BLaER1 treated with 17β-estradiol and CSF1 and Interleukin-3, amounts not matched to agents 10 nM and 100 nM (cell line): ENCODE results near the gene LEPROT.

Experiments
- H3K27ac ChIP-seq, 11 experiments: shearing (Covaris generic); formaldehyde crosslinking; 2 replicates each; pipeline ENCODE4 v1.8.1; 2022
- H3K27me3 ChIP-seq, 11 experiments: shearing (Covaris generic); formaldehyde crosslinking; 2 replicates each; pipeline ENCODE4 v1.8.1; 2022
- H3K36me3 ChIP-seq, 11 experiments: shearing (Covaris generic); formaldehyde crosslinking; 2 replicates each; pipeline ENCODE4 v1.8.1; 2022
- H3K4me1 ChIP-seq, 10 experiments: shearing (Covaris generic); formaldehyde crosslinking; 2 replicates each; pipeline ENCODE4 v1.8.1; 2022
- H3K4me2 ChIP-seq, 11 experiments: shearing (Covaris generic); formaldehyde crosslinking; 2 replicates each; pipeline ENCODE4 v1.8.1; 2022
- H3K4me3 ChIP-seq, 10 experiments: shearing (Covaris generic); formaldehyde crosslinking; 2 replicates each; pipeline ENCODE4 v1.8.1; 2022
- H3K9ac ChIP-seq, 11 experiments: shearing (Covaris generic); formaldehyde crosslinking; 2 replicates each; pipeline ENCODE4 v1.8.1; 2022
- H3K9me3 ChIP-seq, 11 experiments: shearing (Covaris generic); formaldehyde crosslinking; replicated peaks in 1 of 11; 2 replicates each; pipeline ENCODE4 v1.8.1; 2022
- H4K20me1 ChIP-seq, 11 experiments: shearing (Covaris generic); formaldehyde crosslinking; 2 replicates each; pipeline ENCODE4 v1.8.1; 2022
- Cebpa-rat ChIP-seq, 11 experiments: shearing (Covaris generic); IDR thresholded peaks; 2 replicates each; pipeline ENCODE4 v1.8.1; 2022

Gene LEPROT

DNA sequence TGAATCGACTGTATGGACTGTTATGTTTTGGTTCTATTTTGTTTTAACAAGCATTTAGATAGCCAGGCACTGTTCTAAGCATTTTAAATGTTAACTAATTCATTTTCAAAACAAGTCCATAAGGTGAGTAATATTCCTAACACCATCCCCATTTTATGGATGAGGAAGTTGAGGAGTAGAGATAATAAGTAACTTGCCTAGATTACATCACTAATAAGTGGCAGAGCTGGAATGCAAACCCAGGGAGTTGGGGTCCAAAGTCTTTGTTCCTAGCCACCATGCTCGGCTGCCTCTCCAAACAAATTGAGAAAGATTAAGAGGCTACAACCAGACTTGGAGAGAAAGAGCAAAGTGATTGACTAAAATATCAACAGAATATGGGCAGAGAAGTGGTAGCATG lies 12.6 kb upstream of the LEPROT start:
- no peak overlapping the region for H3K9ac ChIP-seq
- peaks cover 0 to 8% (median 0%) of the 10 kb centered on the region in 10 experiments; a peak in 2 of 20 replicates for H3K4me1 ChIP-seq
- no peak overlapping the region for H3K4me3 ChIP-seq
- no peaks in the 10 kb centered on the region for H3K9me3 ChIP-seq
- H4K20me1 ChIP-seq = no peaks in the 10 kb centered on the region
- H3K27ac ChIP-seq = no peak overlapping the region
- no peak overlapping the region for H3K4me2 ChIP-seq
- no peaks in the 10 kb centered on the region for H3K27me3 ChIP-seq
- H3K36me3 ChIP-seq = no peaks in the 10 kb centered on the region
- TF ChIP-seq Cebpa-rat (IDR thresholded peaks at IDR 0.05) = no peak

DNA sequence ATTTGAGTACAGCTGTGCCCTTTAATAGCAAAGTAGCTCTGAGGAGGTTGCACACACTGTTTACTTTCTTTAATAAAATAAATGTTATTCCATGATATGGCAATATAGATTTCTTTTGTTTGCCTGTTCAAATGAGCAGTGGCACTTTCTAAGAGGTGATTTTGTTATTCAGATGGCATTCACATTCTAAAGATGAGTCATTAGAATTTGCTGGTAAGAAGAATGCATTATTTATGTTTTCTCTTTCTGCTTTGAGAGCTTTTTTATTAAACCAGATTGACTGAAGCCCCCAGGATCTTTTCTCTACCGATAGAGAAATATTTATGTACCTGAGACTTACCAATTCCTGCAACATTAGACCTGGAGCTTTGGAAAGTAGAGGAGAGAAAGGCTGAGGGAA lies 11.2 kb upstream of the LEPROT start:
- Histone ChIP-seq H3K9ac (no peak overlapping the region), H3K27me3 (no peaks in the 10 kb centered on the region), H3K27ac (no peak overlapping the region), H3K9me3 (no peaks in the 10 kb centered on the region), H3K36me3 (no peaks in the 10 kb centered on the region), H3K4me3 (no peak overlapping the region), H3K4me1 (peaks cover 0 to 8% (median 0%) of the 10 kb centered on the region in 10 experiments; a peak in 2 of 20 replicates), H3K4me2 (peak overlapping the region in 1 of 11 experiments; percentile 13; a peak in 1 of 22 replicates), H4K20me1 (no peaks in the 10 kb centered on the region)
- no peak for TF ChIP-seq Cebpa-rat (IDR thresholded peaks at IDR 0.05)

DNA sequence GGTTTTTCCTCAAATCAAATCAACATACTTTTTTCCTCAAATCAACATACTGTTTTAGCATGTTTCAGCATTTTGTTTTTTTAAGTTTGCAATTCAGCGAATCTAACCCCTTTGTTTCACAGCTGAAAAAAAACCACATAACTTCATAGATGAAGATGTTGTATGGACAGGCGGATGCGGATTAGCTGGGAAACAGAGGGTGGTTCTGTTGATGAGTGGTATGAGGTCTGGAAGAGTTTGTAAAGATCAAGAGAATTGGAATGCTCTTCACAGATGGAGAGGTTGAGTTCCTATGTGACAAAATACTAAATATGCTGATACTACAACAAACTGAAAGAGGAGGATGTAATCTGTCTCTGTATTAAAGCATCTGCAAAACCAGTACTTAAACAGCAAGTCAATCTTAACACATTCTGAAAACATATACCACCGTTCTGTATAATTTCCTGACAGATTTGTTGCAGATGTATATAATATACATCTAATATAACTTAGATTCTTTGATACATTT lies 10.6 kb upstream of the LEPROT start:
- Histone ChIP-seq H4K20me1 (no peaks in the 10 kb centered on the region), H3K4me2 (peak overlapping the region in 2 of 11 experiments; percentile 13 to 17; a peak in 1 of 22 replicates), H3K27ac (no peak overlapping the region), H3K9ac (no peak overlapping the region), H3K27me3 (no peaks in the 10 kb centered on the region), H3K9me3 (no peaks in the 10 kb centered on the region), H3K4me3 (no peak overlapping the region), H3K4me1 (peaks cover 0 to 8% (median 0%) of the 10 kb centered on the region in 10 experiments; a peak in 2 of 20 replicates), H3K36me3 (no peaks in the 10 kb centered on the region)
- no peak for TF ChIP-seq Cebpa-rat (IDR thresholded peaks at IDR 0.05)

DNA sequence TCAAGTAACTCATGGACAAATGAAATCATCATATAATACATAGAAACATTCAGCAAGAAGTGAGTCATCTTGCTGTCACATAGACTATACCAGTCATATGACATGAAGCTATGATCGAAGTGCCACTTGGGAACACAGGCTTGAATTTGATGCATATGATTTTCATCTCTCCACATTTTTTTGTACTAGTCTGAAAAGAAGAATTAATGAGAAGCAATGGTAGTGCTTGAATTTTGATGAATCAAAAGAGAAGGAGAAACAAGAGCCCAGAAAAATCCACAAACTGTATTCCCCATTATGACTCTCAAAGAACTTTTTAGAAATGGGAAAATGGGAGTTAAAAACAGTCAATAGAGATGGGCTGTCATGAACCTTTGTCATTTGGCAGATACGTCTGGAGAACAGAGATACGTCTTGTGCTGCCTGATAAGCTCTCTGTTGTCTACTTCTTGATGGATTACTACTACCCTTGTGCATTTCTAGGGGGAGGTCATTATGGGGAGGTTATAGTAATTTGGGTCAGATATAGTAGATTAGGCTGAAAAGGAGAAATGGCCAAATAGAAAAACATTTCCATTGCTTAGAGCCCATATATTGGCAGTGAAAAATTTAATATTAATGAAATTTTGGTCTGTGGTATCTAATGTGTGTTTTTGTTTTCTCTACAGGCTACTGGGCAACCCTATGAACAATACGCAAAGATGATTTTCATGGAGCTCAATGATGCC lies 8.0 kb upstream of the LEPROT start:
- Histone ChIP-seq H3K36me3 (no peaks in the 10 kb centered on the region), H4K20me1 (no peaks in the 10 kb centered on the region), H3K27ac (no peak overlapping the region), H3K27me3 (no peaks in the 10 kb centered on the region), H3K4me1 (peaks cover 0 to 8% (median 0%) of the 10 kb centered on the region in 10 experiments; a peak in 2 of 20 replicates), H3K9ac (no peak overlapping the region), H3K4me2 (no peak overlapping the region), H3K4me3 (no peak overlapping the region), H3K9me3 (no peaks in the 10 kb centered on the region)
- no peak for TF ChIP-seq Cebpa-rat (IDR thresholded peaks at IDR 0.05)

- TF ChIP-seq Cebpa-rat (IDR thresholded peaks at IDR 0.05) = no peak
- Histone ChIP-seq H3K4me3 (no peak overlapping the region), H3K27ac (no peak overlapping the region), H3K36me3 (no peaks in the 10 kb centered on the region), H3K27me3 (no peaks in the 10 kb centered on the region), H3K4me2 (no peak overlapping the region), H3K4me1 (peaks cover 0 to 13% (median 0%) of the 10 kb centered on the region in 10 experiments; a peak in 2 of 20 replicates), H3K9ac (no peak overlapping the region), H3K9me3 (no peaks in the 10 kb centered on the region), H4K20me1 (no peaks in the 10 kb centered on the region)
Measured at GRCh38 chr1:65412984-65413375, 7.5 kb upstream of the LEPROT start.

- Histone ChIP-seq H3K27ac (no peak overlapping the region), H3K27me3 (no peaks in the 10 kb centered on the region), H3K4me1 (peaks cover 5 to 15% (median 6%) of the 10 kb centered on the region in 10 experiments; a peak in 18 of 20 replicates), H3K4me3 (no peak overlapping the region), H3K4me2 (no peak overlapping the region), H3K9me3 (no peaks in the 10 kb centered on the region), H4K20me1 (no peaks in the 10 kb centered on the region), H3K36me3 (no peaks in the 10 kb centered on the region), H3K9ac (no peak overlapping the region)
- no peak for TF ChIP-seq Cebpa-rat (IDR thresholded peaks at IDR 0.05)
Measured at GRCh38 chr1:65414538-65414937, 5.9 kb upstream of the LEPROT start.

- Histone ChIP-seq H3K9me3 (no peaks in the 10 kb centered on the region), H3K27ac (no peak overlapping the region), H4K20me1 (peaks cover 0 to under 1% (median 0%) of the 10 kb centered on the region in 11 experiments; a peak in 2 of 22 replicates), H3K4me1 (peaks cover 7 to 13% (median 9%) of the 10 kb centered on the region in 10 experiments; a peak in 18 of 20 replicates), H3K4me2 (no peak overlapping the region), H3K4me3 (no peak overlapping the region), H3K36me3 (no peaks in the 10 kb centered on the region), H3K9ac (no peak overlapping the region), H3K27me3 (no peaks in the 10 kb centered on the region)
- no peak for TF ChIP-seq Cebpa-rat (IDR thresholded peaks at IDR 0.05)
Measured at GRCh38 chr1:65416767-65417166, 3.7 kb upstream of the LEPROT start.

DNA sequence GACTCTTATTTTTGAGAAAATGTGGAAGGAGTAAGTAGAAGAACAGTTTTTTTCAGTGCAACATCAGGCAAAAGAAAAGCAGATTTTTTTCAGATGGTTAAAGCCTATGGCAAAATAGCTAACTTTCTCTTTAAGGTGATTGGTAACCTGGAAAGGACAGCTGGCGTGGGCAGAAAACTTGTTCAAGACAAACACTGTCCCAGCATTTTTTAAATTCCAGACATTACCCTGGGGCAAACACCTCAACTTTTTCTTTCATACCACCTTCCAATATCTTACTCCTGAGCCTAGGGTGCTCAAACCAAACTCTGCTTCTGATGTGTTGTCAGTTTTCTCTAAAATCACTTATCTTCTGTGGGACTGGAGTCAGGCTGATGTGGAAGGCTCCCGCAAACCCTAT lies 2.7 kb upstream of the LEPROT start:
- no peaks in the 10 kb centered on the region for H3K9me3 ChIP-seq
- no peak overlapping the region for H3K9ac ChIP-seq
- no peak overlapping the region for H3K4me2 ChIP-seq

GRCh38 chr1:65418522-65419185 lies 1.8 kb upstream of the LEPROT start:
- H3K36me3 ChIP-seq = peaks cover 0 to 7% (median 0%) of the 10 kb centered on the region in 11 experiments; a peak in 3 of 22 replicates
- peaks cover 0 to 19% (median 0%) of the 10 kb centered on the region in 11 experiments; a peak in 5 of 22 replicates for H4K20me1 ChIP-seq
- peaks cover 20 to 31% (median 23%) of the 10 kb centered on the region in 10 experiments for H3K4me1 ChIP-seq
- H3K4me2 ChIP-seq = peak overlapping the region in 7 of 11 experiments; percentile 83 to 91 (median 89); a peak in 7 of 22 replicates
- no peak for TF ChIP-seq Cebpa-rat (IDR thresholded peaks at IDR 0.05)
- H3K9ac ChIP-seq = no peak overlapping the region
- no peaks in the 10 kb centered on the region for H3K27me3 ChIP-seq
- H3K27ac ChIP-seq = no peak overlapping the region
- H3K9me3 ChIP-seq = no peaks in the 10 kb centered on the region
- no peak overlapping the region for H3K4me3 ChIP-seq

More for the DNA sequence above, 2.7 kb upstream of the LEPROT start:
- peaks cover 0 to 10% (median 0%) of the 10 kb centered on the region in 11 experiments; a peak in 4 of 22 replicates for H4K20me1 ChIP-seq
- TF ChIP-seq Cebpa-rat (IDR thresholded peaks at IDR 0.05) = no peak
- peaks cover 0 to 3% (median 0%) of the 10 kb centered on the region in 11 experiments; a peak in 3 of 22 replicates for H3K36me3 ChIP-seq
- H3K27me3 ChIP-seq = no peaks in the 10 kb centered on the region
- no peak overlapping the region for H3K27ac ChIP-seq
- H3K4me3 ChIP-seq = no peak overlapping the region
- H3K4me1 ChIP-seq = peaks cover 16 to 22% (median 19%) of the 10 kb centered on the region in 10 experiments
